Fibroblast of the aortic adventitia (primary cell): Measurements from ENCODE around the gene DHRS2. TPM values are rescaled to one million over a fixed set of nuclear protein-coding genes. Genes with fewer than 3 reads are reported as not detected.
A peak's percentile ranks its signal among the peaks of the same experiment; 100 is the strongest.
"Not testable (repeated sequence)": the region's sequence is repeated elsewhere in the genome, so short reads cannot be mapped to it uniquely, and the experiment has no call there.

Experiments
- DNase-seq: peaks from one replicate; pipeline ENCODE4 v3.0.0-alpha.2; 2010; ENCODE audit warnings: low read depth
- H3K4me3 ChIP-seq: 2 replicates; pipeline ENCODE4 v1.5.1; 2011; ENCODE audit warnings: low read depth, mild to moderate bottlenecking, control low read depth, low read length, moderate library complexity
- CTCF ChIP-seq: IDR thresholded peaks from 2 replicates; pipeline ENCODE4 v1.5.1; 2011; ENCODE audit warnings: mild to moderate bottlenecking, low read length, control low read depth, inconsistent platforms; ENCODE audit not compliant: insufficient read depth
- total RNA-seq: library from RNA; depleted of rRNA; stranded (reverse); fragments of >200 nt; gene quantifications from 2 replicates; pipeline ENCODE4 v1.2.3, GENCODE V29; 2012; ENCODE audit warnings: low replicate concordance

The DHRS2 gene
- total RNA-seq, 1 donor = not detected

- DNase-seq = peak; percentile 3
- TF ChIP-seq CTCF = no peak
- no peak overlapping the region for H3K4me3 ChIP-seq
Measured at GRCh38 chr14:23605931-23606585, 30.1 kb upstream of the DHRS2 start.

GRCh38 chr14:23608454-23608853 lies 27.7 kb upstream of the DHRS2 start:
- no peak for DNase-seq
- H3K4me3 ChIP-seq = no peak overlapping the region
- no peak for TF ChIP-seq CTCF

- no peak for DNase-seq
Measured at GRCh38 chr14:23609001-23609400, 27.2 kb upstream of the DHRS2 start.

GRCh38 chr14:23609411-23610089 lies 26.6 kb upstream of the DHRS2 start:
- DNase-seq, H3K4me3 ChIP-seq: not testable (repeated sequence)

More at GRCh38 chr14:23609001-23609400, 27.2 kb upstream of the DHRS2 start:
- H3K4me3 ChIP-seq = no peak overlapping the region
- TF ChIP-seq CTCF = no peak

- no peak for TF ChIP-seq CTCF
Measured at GRCh38 chr14:23610090-23610814, 25.9 kb upstream of the DHRS2 start.

GRCh38 chr14:23610815-23611289 lies 25.3 kb upstream of the DHRS2 start:
- no peak overlapping the region for H3K4me3 ChIP-seq
- no peak for TF ChIP-seq CTCF
- DNase-seq = no peak

More at GRCh38 chr14:23610090-23610814, 25.9 kb upstream of the DHRS2 start:
- no peak for DNase-seq
- no peak overlapping the region for H3K4me3 ChIP-seq

- TF ChIP-seq CTCF = no peak
- no peak for DNase-seq
- H3K4me3 ChIP-seq = no peak overlapping the region
Measured at GRCh38 chr14:23612354-23612732, 23.8 kb upstream of the DHRS2 start.
